Endometrium (tissue), 2 donors: ENCODE data around the gene AR.
"Not testable (repeated sequence)": the region's sequence is repeated elsewhere in the genome, so short reads cannot be mapped to it uniquely, and the experiment has no call there.

ENCODE experiments used
- FAIRE-seq: peaks from 2 replicates; lab custom pipeline; 2012; peaks lifted over from hg19 to GRCh38; lab: Jason Lieb, UNC
- donor health status: control.
- donor health status: control.

The AR gene

GRCh38 chrX:67568769-67569168 is 24.9 kb downstream of the AR start:
- FAIRE-seq = no peak

GRCh38 chrX:67570839-67571238 is 27.0 kb downstream of the AR start:
- no peak for FAIRE-seq

GRCh38 chrX:67574696-67575095 is 30.9 kb downstream of the AR start:
- FAIRE-seq = no peak

GRCh38 chrX:67582436-67582835 is 38.6 kb downstream of the AR start:
- FAIRE-seq = no peak

GRCh38 chrX:67583171-67583570 is 39.4 kb downstream of the AR start:
- no peak for FAIRE-seq

- FAIRE-seq = no peak
Observed at GRCh38 chrX:67585401-67585800, 41.6 kb downstream of the AR start.

- no peak for FAIRE-seq
Observed at GRCh38 chrX:67587946-67588624, 44.3 kb downstream of the AR start.

GRCh38 chrX:67596839-67597790 is 53.3 kb downstream of the AR start:
- FAIRE-seq = no peak

GRCh38 chrX:67599532-67599931 is 55.7 kb downstream of the AR start:
- FAIRE-seq = no peak

- no peak for FAIRE-seq
Observed at GRCh38 chrX:67601771-67602170, 58.0 kb downstream of the AR start.

GRCh38 chrX:67604979-67605703 is 61.3 kb downstream of the AR start:
- FAIRE-seq = no peak

- no peak for FAIRE-seq
Observed at GRCh38 chrX:67607466-67607865, 63.6 kb downstream of the AR start.

- no peak for FAIRE-seq
Observed at GRCh38 chrX:67610282-67610681, 66.5 kb downstream of the AR start.

- no peak for FAIRE-seq
Observed at GRCh38 chrX:67612231-67612630, 68.4 kb downstream of the AR start.

GRCh38 chrX:67613366-67613765 is 69.5 kb downstream of the AR start:
- no peak for FAIRE-seq

GRCh38 chrX:67613996-67614395 is 70.2 kb downstream of the AR start:
- FAIRE-seq = no peak

- no peak for FAIRE-seq
Observed at GRCh38 chrX:67614423-67614822, 70.6 kb downstream of the AR start.

- FAIRE-seq = no peak
Observed at GRCh38 chrX:67619253-67619652, 75.4 kb downstream of the AR start.

- no peak for FAIRE-seq
Observed at GRCh38 chrX:67622053-67622585, 78.3 kb downstream of the AR start.

- FAIRE-seq = no peak
Observed at GRCh38 chrX:67624325-67624724, 80.5 kb downstream of the AR start.

GRCh38 chrX:67635424-67635823 is 91.6 kb downstream of the AR start:
- no peak for FAIRE-seq

- no peak for FAIRE-seq
Observed at GRCh38 chrX:67636532-67636931, 92.7 kb downstream of the AR start.

GRCh38 chrX:67637293-67637692 is 93.5 kb downstream of the AR start:
- not testable (repeated sequence) for FAIRE-seq
